Amniotic epithelial cell (primary cell): ENCODE data around the gene NYAP1.
"Not testable (repeated sequence)": the region's sequence is repeated elsewhere in the genome, so short reads cannot be mapped to it uniquely, and the experiment has no call there.

Source experiments
- DNase-seq: peaks from one replicate; pipeline ENCODE4 v3.0.0-alpha.2; 2010; ENCODE audit warnings: low read depth

NYAP1 gene

GRCh38 chr7:100513212-100513810 lies 29.6 kb downstream of the NYAP1 start:
- no peak for DNase-seq

- DNase-seq = peak; percentile 63
These were observed 31.4 kb downstream of the NYAP1 start for GRCh38 chr7:100515072-100515532.

- peak; percentile 95 for DNase-seq
These were observed 32.5 kb downstream of the NYAP1 start for GRCh38 chr7:100516135-100516812.

GRCh38 chr7:100517305-100517704 lies 33.6 kb downstream of the NYAP1 start:
- DNase-seq = no peak

GRCh38 chr7:100519580-100519979 lies 35.9 kb downstream of the NYAP1 start:
- DNase-seq = no peak

- no peak for DNase-seq
These were observed 36.4 kb downstream of the NYAP1 start for GRCh38 chr7:100520138-100520537.

GRCh38 chr7:100521076-100521475 lies 37.3 kb downstream of the NYAP1 start:
- no peak for DNase-seq

- DNase-seq = not testable (repeated sequence)
These were observed 38.3 kb downstream of the NYAP1 start for GRCh38 chr7:100521909-100522593.

- not testable (repeated sequence) for DNase-seq
These were observed 39.5 kb downstream of the NYAP1 start for GRCh38 chr7:100523192-100523591.

GRCh38 chr7:100528108-100528866 lies 44.6 kb downstream of the NYAP1 start:
- DNase-seq = not testable (repeated sequence)

GRCh38 chr7:100532165-100533022 lies 48.7 kb downstream of the NYAP1 start:
- DNase-seq = no peak

GRCh38 chr7:100535982-100536381 lies 52.3 kb downstream of the NYAP1 start:
- not testable (repeated sequence) for DNase-seq

- DNase-seq = not testable (repeated sequence)
These were observed 53.0 kb downstream of the NYAP1 start for GRCh38 chr7:100536695-100537094.

GRCh38 chr7:100538348-100538653 lies 54.6 kb downstream of the NYAP1 start:
- no peak for DNase-seq

GRCh38 chr7:100538654-100539435 lies 55.1 kb downstream of the NYAP1 start, which contains the start of gene AGFG2:
Gene AGFG2, plus strand, starts transcription at chr7:100539203. Its CDS starts 144 bp downstream, at chr7:100539347.
- peak; percentile 99 for DNase-seq

GRCh38 chr7:100539436-100540006 lies 55.8 kb downstream of the NYAP1 start:
- no peak for DNase-seq

- DNase-seq = no peak
These were observed 56.5 kb downstream of the NYAP1 start for GRCh38 chr7:100540073-100540723.

- DNase-seq = peak; percentile 31
These were observed 57.6 kb downstream of the NYAP1 start for GRCh38 chr7:100541309-100541708.

- no peak for DNase-seq
These were observed 59.9 kb downstream of the NYAP1 start for GRCh38 chr7:100543586-100543985.

GRCh38 chr7:100544386-100544785 lies 60.7 kb downstream of the NYAP1 start:
- DNase-seq = no peak
